GM19372 (cell line): ENCODE measurements around the gene ACE.

Experiments used
- ATAC-seq: cut with Tn5 transposase; IDR thresholded peaks from one replicate; pipeline ENCODE4 v1.9.1; 2021; ENCODE audit warnings: mild to moderate bottlenecking, low read depth, moderate library complexity; ENCODE audit not compliant: unreplicated experiment

Gene ACE

DNA sequence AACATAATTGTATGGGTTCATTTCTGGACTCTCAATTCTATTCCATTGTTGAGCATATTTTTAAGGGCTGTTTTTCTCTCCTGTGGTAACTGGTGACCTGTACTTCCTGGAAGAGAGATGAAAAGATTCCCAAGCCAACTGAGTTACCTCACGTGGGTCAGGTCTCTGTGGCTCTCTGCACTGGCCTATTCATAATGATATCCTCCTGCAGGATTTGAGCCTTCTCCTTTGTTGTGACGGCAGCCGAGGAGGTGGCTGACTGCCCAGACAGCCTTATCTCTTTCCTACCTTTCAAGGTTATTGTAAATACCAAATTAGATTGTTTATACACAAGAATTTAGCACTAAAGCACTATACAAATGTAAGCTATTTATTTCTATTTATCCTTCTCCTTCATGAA, 2.7 kb upstream of the ACE start:
- no peak for ATAC-seq

DNA sequence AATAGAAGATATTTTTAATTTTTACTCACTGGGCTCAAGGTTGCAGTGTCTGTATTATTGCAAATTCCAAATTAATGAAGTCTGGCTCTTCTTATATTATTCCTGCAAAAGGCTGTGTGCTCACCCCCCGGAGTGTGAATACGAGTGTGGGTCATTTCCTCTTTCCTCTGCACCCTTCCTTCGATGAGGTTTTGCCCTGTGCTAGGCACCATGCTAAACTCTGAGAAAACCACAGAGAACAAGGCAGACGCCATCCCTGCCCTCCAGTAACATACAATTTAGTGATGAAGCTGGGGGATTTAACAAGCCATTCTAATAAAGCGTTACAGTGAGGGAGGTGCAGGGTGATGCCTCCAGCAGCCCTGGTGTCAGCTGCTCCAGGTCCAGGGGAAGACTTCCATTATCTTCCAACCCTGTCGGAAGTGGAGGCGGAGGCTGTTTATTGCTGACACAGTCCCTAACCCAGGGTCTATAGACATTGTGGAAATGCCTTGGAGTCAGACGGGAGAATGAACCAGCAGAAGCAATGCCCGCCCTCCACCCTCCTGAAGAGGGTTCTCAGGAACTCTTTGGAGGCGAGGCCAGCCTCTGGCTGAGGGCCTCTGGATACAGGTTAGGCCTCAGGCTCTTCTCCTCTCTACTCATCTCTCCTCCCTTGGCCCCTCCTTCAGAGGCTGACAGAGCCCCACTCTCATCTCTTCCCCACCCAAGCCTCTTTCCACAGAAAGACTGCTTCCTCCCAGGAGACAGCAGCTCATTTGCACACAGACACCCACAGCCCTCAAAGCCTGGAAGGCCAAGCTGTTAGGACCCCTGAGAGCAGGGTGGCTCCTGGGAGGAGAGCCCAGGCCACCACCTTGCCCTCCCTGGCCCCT, 2.0 kb upstream of the ACE start:
- ATAC-seq, result no peak

DNA sequence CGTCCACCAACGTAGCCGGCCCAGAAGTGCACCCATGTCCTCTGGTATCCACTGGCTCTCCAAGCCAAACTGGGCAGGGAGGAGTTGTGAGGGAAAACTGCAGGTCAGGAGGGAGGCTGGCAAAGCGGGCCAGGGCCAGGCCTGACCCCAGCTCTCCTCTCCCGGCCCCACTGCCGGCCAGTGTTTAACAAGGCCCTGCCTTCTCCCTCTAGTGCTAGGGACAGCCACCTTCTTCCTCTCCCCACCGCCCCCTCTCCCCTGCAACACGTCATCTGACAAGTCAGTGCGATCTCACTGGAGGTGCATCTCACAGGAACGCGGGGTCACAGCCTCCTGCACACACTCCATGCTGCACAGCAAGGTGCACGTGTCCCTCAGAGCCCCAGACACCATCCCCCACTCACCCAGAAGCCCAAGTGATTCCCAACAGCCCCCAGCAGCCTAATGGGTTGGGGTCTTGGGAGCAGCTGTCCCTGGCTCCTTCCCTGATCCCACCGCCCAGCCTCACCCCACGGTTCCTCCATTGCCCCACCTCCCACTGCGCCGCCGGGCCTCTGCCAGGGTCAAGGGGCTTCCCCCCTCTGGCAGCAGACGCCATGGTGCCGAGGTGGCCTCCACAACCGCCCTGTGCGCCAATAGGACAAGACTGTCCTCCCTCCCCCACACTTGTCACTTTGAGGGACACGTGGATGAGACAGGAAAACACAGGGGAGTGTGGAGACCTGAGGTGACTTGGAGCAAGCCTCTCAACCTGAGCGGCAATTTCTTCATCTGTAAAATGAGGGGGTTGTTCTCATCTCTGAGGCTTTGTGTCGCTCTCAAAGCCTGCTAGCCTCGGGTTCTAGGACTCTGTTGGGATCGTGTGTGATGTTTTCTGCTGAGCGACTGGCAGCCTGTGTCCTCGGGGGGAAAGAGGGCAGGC, 1.1 kb upstream of the ACE start:
- ATAC-seq, result no peak

DNA sequence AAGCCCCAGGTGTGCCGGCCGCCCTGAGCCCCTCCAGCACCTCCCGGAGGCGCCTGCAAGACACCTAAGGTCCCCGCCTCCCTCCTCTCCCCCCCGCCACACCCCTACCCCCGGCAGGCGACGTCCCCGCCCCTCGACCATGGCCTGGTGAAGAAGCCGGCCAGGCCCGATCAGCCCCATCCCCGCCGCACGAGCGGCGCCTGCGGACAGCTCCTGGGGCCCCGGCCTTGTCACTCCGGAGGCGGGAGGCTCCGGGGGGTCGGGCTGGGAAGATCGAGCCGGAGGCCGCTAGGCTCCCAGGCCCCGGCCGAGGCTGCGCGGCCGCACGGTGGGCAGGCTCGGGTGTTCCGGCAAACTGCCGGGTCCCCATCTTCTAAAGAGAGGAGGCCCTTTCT, 405 bp upstream of the ACE start:
- ATAC-seq, result no peak

DNA sequence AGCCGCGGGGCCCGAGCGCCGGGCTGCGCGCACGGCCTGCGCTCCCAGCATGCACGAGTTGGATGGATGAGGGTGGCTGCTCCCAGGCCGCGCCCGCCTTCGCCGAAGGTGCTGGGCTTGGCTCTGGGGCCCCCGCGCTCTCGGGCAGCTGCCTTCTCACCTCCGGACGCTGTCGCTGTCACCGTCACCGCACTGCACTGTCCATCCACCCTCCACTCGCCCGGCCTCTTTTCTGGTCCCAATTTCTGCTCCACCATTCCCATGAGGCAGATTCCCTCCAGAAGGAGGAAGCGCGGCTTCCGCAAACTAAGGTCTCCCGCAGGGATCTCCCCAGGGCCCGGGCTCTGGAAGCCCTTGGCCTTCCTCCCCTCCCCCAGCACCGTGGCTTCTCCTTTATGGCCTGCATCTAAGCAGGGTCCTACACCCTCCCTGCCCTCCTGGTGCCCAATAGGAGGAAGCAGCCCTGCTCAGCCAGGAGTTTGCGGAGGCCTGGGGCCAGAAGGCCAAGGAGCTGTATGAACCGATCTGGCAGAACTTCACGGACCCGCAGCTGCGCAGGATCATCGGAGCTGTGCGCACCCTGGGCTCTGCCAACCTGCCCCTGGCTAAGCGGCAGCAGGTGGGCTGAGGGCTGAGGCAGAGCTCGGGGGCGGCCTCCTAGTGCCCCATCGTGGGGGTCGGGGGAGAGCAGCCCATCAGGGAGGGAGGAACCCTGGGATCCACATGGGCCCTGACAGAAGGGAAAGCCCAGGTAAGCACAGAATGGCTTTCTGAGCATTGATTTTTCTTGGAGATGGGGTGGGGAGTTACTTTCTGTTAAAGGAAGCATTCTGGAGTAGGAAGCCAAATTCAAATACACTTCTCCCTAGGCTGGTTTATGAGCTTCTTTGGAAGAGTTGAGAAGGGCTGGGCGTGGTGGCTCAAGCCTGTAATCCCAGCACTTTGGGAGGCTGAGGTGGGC, 899 bp downstream of the ACE start:
- no peak for ATAC-seq

DNA sequence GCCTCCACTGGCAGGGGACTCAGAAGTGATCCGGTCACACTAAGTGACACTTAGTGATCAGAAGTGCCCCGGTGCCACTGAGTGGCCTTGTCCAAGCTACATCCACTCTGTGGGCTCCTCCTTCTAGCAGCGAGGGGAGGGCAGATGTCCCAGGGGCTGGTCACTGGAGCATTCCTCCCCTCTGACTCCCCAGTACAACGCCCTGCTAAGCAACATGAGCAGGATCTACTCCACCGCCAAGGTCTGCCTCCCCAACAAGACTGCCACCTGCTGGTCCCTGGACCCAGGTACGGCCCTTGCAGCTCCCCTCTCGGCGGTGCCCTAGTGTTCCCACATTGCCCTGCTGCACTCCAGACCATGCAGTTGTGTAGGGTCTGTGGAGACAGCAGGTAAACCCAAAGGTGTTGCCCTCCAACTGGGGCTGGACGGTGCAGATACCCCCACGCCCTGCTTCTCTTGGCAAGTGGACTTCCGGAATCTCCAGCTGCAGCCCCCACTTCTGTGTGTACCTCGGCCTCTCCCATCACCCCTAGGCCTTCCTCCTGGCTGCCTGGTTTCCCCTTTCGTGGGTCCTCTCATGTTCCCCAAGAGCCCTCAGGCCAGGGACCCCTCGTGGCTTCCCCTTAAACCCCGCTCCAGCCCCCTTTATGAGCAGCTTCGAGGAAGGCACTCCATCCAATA, 2.1 kb downstream of the ACE start:
- no peak for ATAC-seq

DNA sequence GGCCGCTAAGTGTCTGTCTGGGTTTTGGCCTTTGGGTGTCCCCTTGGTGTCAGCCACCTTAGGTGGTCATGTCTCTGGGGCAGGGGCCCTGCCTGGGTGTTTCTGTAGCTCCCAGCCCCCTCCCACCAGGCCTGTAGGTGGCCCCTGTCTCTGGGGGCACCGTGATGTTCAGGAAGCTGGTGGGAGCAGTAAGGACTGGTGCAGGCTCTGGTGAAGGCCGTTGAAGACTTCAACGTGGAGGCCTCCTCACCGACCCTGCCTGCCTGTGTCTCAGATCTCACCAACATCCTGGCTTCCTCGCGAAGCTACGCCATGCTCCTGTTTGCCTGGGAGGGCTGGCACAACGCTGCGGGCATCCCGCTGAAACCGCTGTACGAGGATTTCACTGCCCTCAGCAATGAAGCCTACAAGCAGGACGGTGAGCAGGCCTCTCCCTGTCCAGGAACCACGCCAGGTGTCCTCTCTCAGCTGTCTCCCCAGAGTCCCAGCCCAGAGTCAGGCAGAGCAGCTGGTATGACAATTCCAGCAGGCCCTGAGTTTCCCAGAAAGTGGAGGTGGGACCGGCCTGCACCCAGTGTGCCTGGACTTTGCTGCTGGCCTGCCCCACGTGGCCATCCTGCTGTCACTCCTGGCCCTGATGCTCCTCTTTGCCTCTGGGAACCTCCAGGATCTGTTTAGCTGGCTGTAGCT, 2.8 kb downstream of the ACE start:
- ATAC-seq, result no peak

DNA sequence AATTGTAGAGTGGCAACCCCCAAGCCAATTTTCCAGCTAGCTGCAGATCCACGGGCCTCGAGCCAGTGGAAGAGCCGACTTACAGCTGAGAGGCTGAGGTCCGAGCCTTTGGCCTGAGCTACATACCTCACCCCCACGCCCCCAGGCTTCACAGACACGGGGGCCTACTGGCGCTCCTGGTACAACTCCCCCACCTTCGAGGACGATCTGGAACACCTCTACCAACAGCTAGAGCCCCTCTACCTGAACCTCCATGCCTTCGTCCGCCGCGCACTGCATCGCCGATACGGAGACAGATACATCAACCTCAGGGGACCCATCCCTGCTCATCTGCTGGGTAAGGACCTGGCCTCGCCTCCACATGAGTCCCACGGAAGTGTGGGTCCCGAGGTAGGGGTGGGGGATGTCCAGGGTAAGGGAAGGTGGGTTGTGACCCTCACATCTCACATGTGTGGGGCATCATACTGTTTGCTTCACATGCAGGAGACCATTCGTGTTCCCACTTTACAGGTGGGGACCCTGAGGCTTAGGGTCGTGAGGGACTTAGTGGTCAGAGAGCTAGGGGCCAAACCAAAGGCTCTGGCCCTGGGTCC, 3.4 kb downstream of the ACE start:
- ATAC-seq, result no peak

DNA sequence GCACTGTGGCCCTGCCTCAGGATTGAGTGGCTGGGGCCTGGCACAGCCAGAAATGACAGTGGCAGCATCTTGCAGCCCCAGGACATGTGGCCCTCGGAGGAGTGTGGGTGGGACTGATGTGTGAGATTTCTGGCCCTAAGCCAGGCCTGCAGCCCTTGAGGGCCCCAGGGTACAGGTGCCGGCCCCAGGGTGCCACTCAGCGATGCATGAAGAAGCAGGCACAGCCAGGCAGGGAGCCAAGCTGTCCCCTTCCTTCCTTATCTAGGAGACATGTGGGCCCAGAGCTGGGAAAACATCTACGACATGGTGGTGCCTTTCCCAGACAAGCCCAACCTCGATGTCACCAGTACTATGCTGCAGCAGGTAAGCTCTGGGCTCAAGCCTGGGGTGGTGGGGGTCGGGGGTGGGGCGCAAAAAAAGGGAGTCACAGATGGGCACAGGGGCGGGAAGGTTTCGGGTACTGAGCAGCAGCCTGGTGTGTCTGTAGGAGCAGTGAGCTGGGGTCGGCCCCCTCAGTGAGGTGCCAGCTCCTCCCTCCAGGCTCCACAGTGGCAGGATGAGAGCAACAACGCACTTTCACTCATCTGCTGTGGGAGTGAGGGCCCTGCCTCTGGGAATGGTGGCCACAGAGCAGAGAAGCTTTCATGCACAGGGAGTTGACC, 4.1 kb downstream of the ACE start:
- ATAC-seq, result no peak

DNA sequence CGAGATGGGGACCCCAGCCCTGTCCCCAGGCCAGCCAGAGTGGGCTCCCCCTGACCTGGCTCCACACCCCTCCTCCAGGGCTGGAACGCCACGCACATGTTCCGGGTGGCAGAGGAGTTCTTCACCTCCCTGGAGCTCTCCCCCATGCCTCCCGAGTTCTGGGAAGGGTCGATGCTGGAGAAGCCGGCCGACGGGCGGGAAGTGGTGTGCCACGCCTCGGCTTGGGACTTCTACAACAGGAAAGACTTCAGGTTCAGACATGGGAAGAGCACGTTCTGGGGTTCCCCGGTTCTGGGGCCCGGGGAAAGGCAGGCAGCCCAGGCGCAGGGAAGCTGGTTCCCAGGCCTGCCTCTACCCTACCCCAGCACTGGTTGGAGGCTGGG, 4.6 kb downstream of the ACE start:
- ATAC-seq, result no peak

DNA sequence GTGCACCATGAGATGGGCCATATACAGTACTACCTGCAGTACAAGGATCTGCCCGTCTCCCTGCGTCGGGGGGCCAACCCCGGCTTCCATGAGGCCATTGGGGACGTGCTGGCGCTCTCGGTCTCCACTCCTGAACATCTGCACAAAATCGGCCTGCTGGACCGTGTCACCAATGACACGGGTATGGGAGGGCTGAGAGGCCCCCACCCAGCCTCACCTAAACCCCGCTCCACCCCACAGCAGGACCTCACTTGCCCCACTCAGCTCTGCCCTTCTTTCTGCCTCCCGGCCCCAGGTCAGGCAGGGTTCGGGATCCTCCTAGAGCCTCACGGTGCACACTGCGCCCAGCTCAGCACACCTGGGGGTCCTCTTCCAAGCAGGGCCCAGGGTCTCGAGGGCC, 5.6 kb downstream of the ACE start:
- ATAC-seq, result no peak

DNA sequence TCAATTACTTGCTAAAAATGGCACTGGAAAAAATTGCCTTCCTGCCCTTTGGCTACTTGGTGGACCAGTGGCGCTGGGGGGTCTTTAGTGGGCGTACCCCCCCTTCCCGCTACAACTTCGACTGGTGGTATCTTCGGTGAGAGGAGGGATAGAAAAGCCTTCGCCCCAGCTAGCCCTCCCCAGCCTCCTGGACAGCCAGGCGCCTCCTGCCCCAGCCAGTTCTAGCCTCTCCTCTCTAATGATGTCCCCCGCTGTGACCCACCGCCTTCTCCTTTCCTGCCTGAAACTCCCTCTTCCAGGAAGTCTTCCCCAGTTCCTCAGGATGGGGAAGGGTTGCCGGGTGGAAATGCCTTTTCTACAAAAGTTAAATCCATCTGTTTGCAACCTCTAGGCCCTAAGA, 6.2 kb downstream of the ACE start:
- ATAC-seq, result no peak

DNA sequence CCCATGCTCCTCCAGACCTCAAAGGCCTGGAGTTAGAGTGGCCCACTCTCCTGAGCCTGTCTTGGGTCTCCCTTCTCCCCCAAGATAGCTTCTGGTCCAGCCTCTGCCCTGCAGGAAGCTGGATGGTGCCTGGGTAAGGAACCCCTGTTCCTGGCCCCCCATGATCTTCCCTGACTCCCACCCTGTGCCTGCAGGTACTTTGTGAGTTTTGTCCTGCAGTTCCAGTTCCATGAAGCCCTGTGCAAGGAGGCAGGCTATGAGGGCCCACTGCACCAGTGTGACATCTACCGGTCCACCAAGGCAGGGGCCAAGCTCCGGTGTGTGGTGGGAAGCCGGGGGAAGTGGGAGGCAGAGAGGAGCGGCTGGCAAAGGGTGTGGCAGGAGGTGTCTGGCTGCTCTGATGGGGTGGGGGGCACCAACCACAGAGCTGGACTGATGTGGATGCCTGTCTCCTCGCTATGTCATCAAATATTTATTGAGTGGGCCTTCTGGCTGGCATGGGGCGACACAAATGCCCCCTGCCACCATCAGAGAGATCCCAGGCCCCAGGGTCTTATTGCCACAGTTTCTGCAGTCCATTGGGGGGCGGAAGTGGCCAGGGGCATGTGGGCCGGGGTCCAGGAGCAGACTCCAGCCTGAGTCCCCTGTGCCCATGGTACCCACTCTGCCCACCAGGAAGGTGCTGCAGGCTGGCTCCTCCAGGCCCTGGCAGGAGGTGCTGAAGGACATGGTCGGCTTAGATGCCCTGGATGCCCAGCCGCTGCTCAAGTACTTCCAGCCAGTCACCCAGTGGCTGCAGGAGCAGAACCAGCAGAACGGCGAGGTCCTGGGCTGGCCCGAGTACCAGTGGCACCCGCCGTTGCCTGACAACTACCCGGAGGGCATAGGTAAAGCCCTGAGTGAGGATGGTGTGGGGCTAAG, 7.1 kb downstream of the ACE start:
- ATAC-seq, result no peak

DNA sequence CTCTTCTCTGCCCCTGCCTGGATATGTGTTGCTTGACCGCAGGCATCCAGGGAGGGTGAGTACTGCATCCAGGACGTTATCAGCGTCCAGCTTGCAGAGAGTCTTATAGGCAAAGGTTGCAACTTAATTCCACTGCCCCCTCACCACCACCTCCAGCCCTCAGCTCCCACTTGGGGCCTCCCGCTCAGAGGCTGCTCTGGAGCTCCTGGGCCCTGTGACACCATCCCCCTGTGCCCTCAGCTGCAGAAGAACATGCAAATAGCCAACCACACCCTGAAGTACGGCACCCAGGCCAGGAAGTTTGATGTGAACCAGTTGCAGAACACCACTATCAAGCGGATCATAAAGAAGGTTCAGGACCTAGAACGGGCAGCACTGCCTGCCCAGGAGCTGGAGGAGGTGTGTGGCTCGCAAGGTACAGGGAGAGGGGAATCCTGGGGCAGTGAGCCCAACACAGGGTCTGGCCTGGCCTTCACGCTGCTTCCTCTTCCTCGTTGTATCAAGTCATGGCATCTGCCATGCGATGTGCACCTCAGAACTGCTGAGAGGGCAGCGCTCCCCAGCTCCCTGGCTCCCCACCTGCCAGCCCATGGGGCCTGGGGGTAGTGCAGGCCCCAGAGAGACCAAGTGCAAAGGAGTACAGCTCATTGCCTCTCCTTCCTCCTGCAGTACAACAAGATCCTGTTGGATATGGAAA, 9.6 kb downstream of the ACE start:
- no peak for ATAC-seq

DNA sequence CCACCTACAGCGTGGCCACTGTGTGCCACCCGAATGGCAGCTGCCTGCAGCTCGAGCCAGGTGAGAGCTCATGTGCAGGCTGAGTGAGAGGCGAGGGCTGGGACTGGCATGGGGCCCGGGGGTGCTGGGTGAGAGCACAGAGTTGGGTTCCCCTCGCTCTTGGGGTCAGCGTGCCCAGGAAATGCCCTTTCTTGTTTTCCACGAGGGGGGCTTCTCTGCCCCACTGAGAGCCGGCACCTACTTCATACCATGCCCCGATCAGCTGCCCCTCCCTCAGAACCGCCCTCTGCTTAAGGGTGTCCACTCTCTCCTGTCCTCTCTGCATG, 10.1 kb downstream of the ACE start:
- no peak for ATAC-seq

DNA sequence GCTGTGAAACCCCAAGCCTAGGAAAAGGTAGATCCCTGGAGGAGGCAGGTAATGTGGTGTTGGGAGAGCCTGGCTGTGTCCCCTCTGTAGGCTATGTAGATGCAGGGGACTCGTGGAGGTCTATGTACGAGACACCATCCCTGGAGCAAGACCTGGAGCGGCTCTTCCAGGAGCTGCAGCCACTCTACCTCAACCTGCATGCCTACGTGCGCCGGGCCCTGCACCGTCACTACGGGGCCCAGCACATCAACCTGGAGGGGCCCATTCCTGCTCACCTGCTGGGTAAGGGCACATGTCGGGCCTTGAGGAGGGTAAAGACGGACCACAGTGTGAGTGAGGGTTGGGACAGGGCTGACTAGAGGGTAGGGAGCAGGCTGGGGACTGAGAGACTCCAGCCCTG, 12.0 kb downstream of the ACE start:
- no peak for ATAC-seq

DNA sequence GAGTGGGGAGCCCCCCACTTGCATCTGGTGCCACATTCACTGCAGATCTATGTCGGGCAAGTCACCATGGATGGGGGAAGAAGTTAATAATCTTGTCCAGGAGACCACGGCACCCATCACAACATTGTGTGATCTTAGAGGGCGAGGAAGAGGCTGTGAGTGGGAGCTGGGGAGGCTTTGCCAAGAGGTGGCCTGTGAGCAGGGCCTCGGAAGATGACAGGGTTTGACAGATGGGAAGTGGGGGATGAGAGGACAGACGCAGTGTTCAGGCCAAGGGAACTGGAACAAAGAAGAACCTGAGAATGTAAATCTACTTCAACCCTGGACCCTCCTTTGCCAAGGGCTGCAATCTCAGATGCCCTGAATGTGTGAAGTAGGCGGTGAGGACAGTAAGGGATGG, 12.4 kb downstream of the ACE start:
- no peak for ATAC-seq
